ENCODE measurements around the gene GTPBP4. TPM values are rescaled to one million over a fixed set of nuclear protein-coding genes. Genes with fewer than 3 reads are reported as not detected.

The GTPBP4 gene
- total RNA-seq, 1 experiment from 2014 or later, result 44.6 TPM

GRCh38 chr10:988667-989545 is 672 bp downstream of the GTPBP4 start:
- intact Hi-C loops (cut with micrococcal nuclease), result loop anchor here (5.0 kb wide), 1 partner anchor 57 kb away; the partner anchor contains the start of gene LARP4B
- TSS peak; percentile 65 for BruUV-seq (replicated peaks)

GRCh38 chr10:990808-991207 is 2.6 kb downstream of the GTPBP4 start:
- no peaks in the 10 kb centered on the region for H3K27me3 ChIP-seq (ENCODE audit: low read length)
- intact Hi-C loops (cut with micrococcal nuclease), result no loop called here
- H3K27ac ChIP-seq (ENCODE audit: low read length), result no peak overlapping the region
- peaks cover 14% of the 10 kb centered on the region for H3K4me1 ChIP-seq (ENCODE audit: insufficient read depth, low read length)
- 0 out of 2 replicates have a peak overlapping the region, but pooled peaks have one; percentile 16 for H3K4me2 ChIP-seq (ENCODE audit: low read length)
- no peaks in the 10 kb centered on the region for H3K9me3 ChIP-seq (ENCODE audit: low read length)
- no peaks in the 10 kb centered on the region for H3K9me2 ChIP-seq (replicated peaks; ENCODE audit: low read length)
- no peak overlapping the region for H3K9ac ChIP-seq (ENCODE audit: low read length)
- peaks cover 68% of the 10 kb centered on the region for H3K79me2 ChIP-seq (ENCODE audit: low read length)
- H2AFZ ChIP-seq (ENCODE audit: low read length), result no peak overlapping the region
- no TSS peak for BruUV-seq (replicated peaks)
- no peak for DNase-seq
- no peaks in the 10 kb centered on the region for H3F3A ChIP-seq (ENCODE audit: low read length, unreplicated experiment)
- CTCF ChIA-PET, result no interaction called here
- POLR2A ChIA-PET (ENCODE audit: unreplicated experiment), result no interaction called here
- peaks cover 18% of the 10 kb centered on the region for H3K36me3 ChIP-seq (ENCODE audit: low read depth, low read length)
- TF ChIP-seq EZH2phosphoT487 (IDR thresholded peaks at IDR 0.05; ENCODE audit: borderline replicate concordance, low read length) (no peak), EZH2 (IDR thresholded peaks at IDR 0.05; ENCODE audit: low read length, unreplicated experiment) (no peak), CTCF (conservative IDR thresholded peaks at IDR 0.05; ENCODE audit: low read depth, low read length) (no peak)
- H3K4me3 ChIP-seq (ENCODE audit: low read length), result no peak overlapping the region
- ATAC-seq, result no peak
- peaks cover 26% of the 10 kb centered on the region for H4K20me1 ChIP-seq (ENCODE audit: low read length)

More at GRCh38 chr10:988667-989545, 672 bp downstream of the GTPBP4 start:
- H2AFZ ChIP-seq (ENCODE audit: low read length), result no peak overlapping the region
- peak overlapping the region; percentile 98 for H3K4me3 ChIP-seq (ENCODE audit: low read length)
- H3K9me2 ChIP-seq (replicated peaks; ENCODE audit: low read length), result no peaks in the 10 kb centered on the region
- peaks cover 59% of the 10 kb centered on the region for H3K79me2 ChIP-seq (ENCODE audit: low read length)
- ChIA-PET CTCF (no interaction called here), POLR2A (ENCODE audit: unreplicated experiment) (interaction anchor here (0.6 kb wide), 1 partner anchor 14 kb away, joined by 7 read pairs; no protein-coding TSS in a partner anchor)
- no peak for DNase-seq
- no peaks in the 10 kb centered on the region for H3K27me3 ChIP-seq (ENCODE audit: low read length)
- H3F3A ChIP-seq (ENCODE audit: low read length, unreplicated experiment), result no peaks in the 10 kb centered on the region
- TF ChIP-seq EZH2phosphoT487 (IDR thresholded peaks at IDR 0.05; ENCODE audit: borderline replicate concordance, low read length) (no peak), CTCF (conservative IDR thresholded peaks at IDR 0.05; ENCODE audit: low read depth, low read length) (no peak), EZH2 (IDR thresholded peaks at IDR 0.05; ENCODE audit: low read length, unreplicated experiment) (no peak)
- peak overlapping the region; percentile 91 for H3K4me2 ChIP-seq (ENCODE audit: low read length)
- peaks cover 26% of the 10 kb centered on the region for H4K20me1 ChIP-seq (ENCODE audit: low read length)
- peaks cover 12% of the 10 kb centered on the region for H3K36me3 ChIP-seq (ENCODE audit: low read depth, low read length)
- peaks cover 14% of the 10 kb centered on the region for H3K4me1 ChIP-seq (ENCODE audit: insufficient read depth, low read length)
- no peaks in the 10 kb centered on the region for H3K9me3 ChIP-seq (ENCODE audit: low read length)
- H3K27ac ChIP-seq (ENCODE audit: low read length), result peak overlapping the region; percentile 71
- peak overlapping the region; percentile 97 for H3K9ac ChIP-seq (ENCODE audit: low read length)
- ATAC-seq, result no peak

- no TSS peak for BruUV-seq (replicated peaks)
- no peaks in the 10 kb centered on the region for H3K4me1 ChIP-seq (ENCODE audit: insufficient read depth, low read length)
- peaks cover 27% of the 10 kb centered on the region for H3K36me3 ChIP-seq (ENCODE audit: low read depth, low read length)
- CTCF ChIA-PET, result no interaction called here
- POLR2A ChIA-PET (ENCODE audit: unreplicated experiment), result no interaction called here
- no peak overlapping the region for H3K27ac ChIP-seq (ENCODE audit: low read length)
- H3F3A ChIP-seq (ENCODE audit: low read length, unreplicated experiment), result no peaks in the 10 kb centered on the region
- ATAC-seq, result no peak
- H3K79me2 ChIP-seq (ENCODE audit: low read length), result peaks cover 69% of the 10 kb centered on the region
- H3K9ac ChIP-seq (ENCODE audit: low read length), result no peak overlapping the region
- no peak for DNase-seq
- intact Hi-C loops (cut with micrococcal nuclease), result no loop called here
- TF ChIP-seq EZH2phosphoT487 (IDR thresholded peaks at IDR 0.05; ENCODE audit: borderline replicate concordance, low read length) (no peak), EZH2 (IDR thresholded peaks at IDR 0.05; ENCODE audit: low read length, unreplicated experiment) (no peak), CTCF (conservative IDR thresholded peaks at IDR 0.05; ENCODE audit: low read depth, low read length) (no peak)
- H4K20me1 ChIP-seq (ENCODE audit: low read length), result peaks cover 26% of the 10 kb centered on the region
- H3K4me3 ChIP-seq (ENCODE audit: low read length), result no peak overlapping the region
- H3K27me3 ChIP-seq (ENCODE audit: low read length), result no peaks in the 10 kb centered on the region
- no peaks in the 10 kb centered on the region for H3K9me2 ChIP-seq (replicated peaks; ENCODE audit: low read length)
- no peak overlapping the region for H2AFZ ChIP-seq (ENCODE audit: low read length)
- no peaks in the 10 kb centered on the region for H3K9me3 ChIP-seq (ENCODE audit: low read length)
- no peak overlapping the region for H3K4me2 ChIP-seq (ENCODE audit: low read length)
Measured at GRCh38 chr10:992467-992866, 4.2 kb downstream of the GTPBP4 start.
